ENCODE results near the gene NR1I3. TPM values are rescaled to one million over a fixed set of nuclear protein-coding genes. Genes with fewer than 3 reads are reported as not detected.

NR1I3 gene
- total RNA-seq, 2 donors from 2014 or later: not detected

- ATAC-seq: no peak
- peaks cover 28% of the 10 kb centered on the region for H3K4me1 Mint-ChIP-seq
- peaks cover 2% of the 10 kb centered on the region for H3K36me3 Mint-ChIP-seq (ENCODE audit: low read depth)
- H3K27me3 Mint-ChIP-seq: no peaks in the 10 kb centered on the region
- no peaks in the 10 kb centered on the region for H3K9me3 ChIP-seq (ENCODE audit: control insufficient read depth, low read length, poor library complexity, severe bottlenecking)
- no peak overlapping the region for H3K27ac Mint-ChIP-seq
- no peak overlapping the region for H3K4me3 Mint-ChIP-seq
- DNase-seq: no peak
Observed at GRCh38 chr1:161222175-161223019, 15.6 kb downstream of the NR1I3 start.

GRCh38 chr1:161220002-161220401 lies 18.0 kb downstream of the NR1I3 start:
- no peak overlapping the region for H3K27ac Mint-ChIP-seq

DNA sequence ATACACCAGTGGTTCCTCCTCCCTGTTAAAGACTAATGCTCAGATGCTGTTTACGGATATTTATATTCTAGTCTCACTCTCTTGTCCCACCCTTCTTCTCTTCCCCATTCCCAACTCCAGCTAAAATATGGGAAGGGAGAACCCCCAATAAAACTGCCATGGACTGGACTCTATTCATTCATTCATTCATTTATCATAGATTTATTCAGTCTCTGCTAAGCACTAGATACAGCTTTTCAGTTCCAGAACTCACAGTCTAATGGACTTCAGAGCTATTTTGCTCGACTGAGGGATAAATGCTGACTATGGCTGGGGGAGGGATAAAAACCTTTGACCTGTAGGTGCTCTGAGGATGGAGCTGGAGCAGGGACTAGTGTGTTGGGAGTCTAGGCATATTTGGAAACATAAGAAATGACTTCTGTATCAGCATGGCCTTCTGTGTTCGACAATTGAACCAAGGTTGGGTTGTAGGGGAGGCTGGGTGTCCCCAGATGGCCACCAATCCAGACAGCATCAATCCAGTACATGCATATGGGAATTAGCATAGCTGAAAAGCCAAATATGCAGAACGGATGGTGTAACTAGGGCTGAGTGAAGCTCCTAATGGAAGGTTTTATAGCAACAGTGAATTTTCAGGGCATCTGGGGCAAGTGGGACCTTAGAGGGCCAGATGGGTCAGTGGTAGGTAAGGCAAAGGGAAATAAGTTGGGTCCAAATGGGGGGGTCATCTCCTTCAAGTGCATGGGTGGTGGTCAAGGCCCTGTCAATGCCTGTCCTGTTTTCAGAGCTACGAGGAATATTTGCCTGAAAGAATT lies 18.7 kb downstream of the NR1I3 start:
- Mint-ChIP-seq H3K4me3 (no peak overlapping the region), H3K36me3 (ENCODE audit: low read depth) (peaks cover 2% of the 10 kb centered on the region), H3K27me3 (no peaks in the 10 kb centered on the region), H3K27ac (no peak overlapping the region), H3K4me1 (peaks cover 19% of the 10 kb centered on the region)
- no peaks in the 10 kb centered on the region for H3K9me3 ChIP-seq (ENCODE audit: control insufficient read depth, low read length, poor library complexity, severe bottlenecking)
- DNase-seq (no peak), ATAC-seq (no peak)

More at GRCh38 chr1:161220002-161220401, 18.0 kb downstream of the NR1I3 start:
- Mint-ChIP-seq H3K36me3 (ENCODE audit: low read depth) (no peaks in the 10 kb centered on the region), H3K4me1 (peaks cover 16% of the 10 kb centered on the region), H3K4me3 (no peak overlapping the region), H3K27me3 (no peaks in the 10 kb centered on the region)
- no peaks in the 10 kb centered on the region for H3K9me3 ChIP-seq (ENCODE audit: control insufficient read depth, low read length, poor library complexity, severe bottlenecking)
- ATAC-seq (no peak), DNase-seq (no peak)

DNA sequence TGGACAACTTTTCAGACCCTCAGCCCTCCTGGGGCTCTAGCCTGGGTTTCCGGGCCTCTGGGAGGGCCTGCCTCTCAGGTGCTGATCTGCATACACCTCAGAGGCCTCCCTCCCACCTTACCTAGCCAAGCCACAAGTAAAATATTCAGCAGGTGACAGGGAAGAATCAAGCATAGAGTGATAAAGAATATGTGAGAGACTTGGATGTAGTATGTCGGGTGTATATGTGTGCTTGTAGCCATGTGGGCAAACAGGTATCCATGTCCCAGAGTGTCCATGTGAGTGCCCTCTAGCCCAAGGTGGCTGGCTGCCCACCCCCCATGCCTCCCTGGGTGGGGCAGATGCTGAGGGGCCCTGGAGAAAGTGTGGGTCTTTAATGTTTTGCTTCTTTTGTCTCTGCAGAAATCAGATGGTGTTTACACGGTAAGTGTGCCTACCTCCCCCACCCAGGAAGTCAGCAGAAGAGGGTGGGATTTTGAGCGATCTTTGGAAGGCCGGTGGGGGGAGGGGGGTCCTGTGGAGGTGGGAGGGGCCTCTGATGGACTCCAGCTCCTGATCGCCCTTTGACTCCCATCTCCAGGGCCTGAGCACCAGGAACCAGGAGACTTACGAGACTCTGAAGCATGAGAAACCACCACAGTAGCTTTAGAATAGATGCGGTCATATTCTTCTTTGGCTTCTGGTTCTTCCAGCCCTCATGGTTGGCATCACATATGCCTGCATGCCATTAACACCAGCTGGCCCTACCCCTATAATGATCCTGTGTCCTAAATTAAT lies 19.5 kb downstream of the NR1I3 start:
- H3K9me3 ChIP-seq (ENCODE audit: control insufficient read depth, low read length, poor library complexity, severe bottlenecking): no peaks in the 10 kb centered on the region
- peaks cover 19% of the 10 kb centered on the region for H3K4me1 Mint-ChIP-seq
- ATAC-seq: no peak
- H3K36me3 Mint-ChIP-seq (ENCODE audit: low read depth): peaks cover 3% of the 10 kb centered on the region
- H3K4me3 Mint-ChIP-seq: no peak overlapping the region
- H3K27ac Mint-ChIP-seq: peak overlapping the region; percentile 37
- no peaks in the 10 kb centered on the region for H3K27me3 Mint-ChIP-seq
- no peak for DNase-seq

DNA sequence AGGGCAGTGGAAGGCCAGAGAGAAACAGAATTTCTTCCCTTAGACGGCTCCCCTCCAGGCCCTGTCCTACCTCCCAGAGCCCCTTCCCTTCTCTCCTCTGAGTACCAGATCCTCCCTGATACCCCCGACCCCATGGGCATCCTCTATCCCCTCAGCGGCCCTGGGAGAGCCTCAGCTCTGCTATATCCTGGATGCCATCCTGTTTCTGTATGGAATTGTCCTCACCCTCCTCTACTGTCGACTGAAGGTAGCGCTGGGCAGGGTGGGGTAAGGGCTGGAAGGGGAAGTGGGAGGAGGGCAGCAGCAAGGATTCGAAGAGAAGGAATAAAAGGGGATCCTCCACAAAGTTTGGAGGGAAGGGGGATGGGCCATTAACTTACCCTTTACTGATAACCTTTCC lies 20.2 kb downstream of the NR1I3 start:
- H3K27me3 Mint-ChIP-seq: no peaks in the 10 kb centered on the region
- no peak for DNase-seq
- H3K4me3 Mint-ChIP-seq: no peak overlapping the region
- no peaks in the 10 kb centered on the region for H3K9me3 ChIP-seq (ENCODE audit: control insufficient read depth, low read length, poor library complexity, severe bottlenecking)
- H3K36me3 Mint-ChIP-seq (ENCODE audit: low read depth): peaks cover 6% of the 10 kb centered on the region
- peaks cover 19% of the 10 kb centered on the region for H3K4me1 Mint-ChIP-seq
- H3K27ac Mint-ChIP-seq: no peak overlapping the region
- ATAC-seq: peak; percentile 6

DNA sequence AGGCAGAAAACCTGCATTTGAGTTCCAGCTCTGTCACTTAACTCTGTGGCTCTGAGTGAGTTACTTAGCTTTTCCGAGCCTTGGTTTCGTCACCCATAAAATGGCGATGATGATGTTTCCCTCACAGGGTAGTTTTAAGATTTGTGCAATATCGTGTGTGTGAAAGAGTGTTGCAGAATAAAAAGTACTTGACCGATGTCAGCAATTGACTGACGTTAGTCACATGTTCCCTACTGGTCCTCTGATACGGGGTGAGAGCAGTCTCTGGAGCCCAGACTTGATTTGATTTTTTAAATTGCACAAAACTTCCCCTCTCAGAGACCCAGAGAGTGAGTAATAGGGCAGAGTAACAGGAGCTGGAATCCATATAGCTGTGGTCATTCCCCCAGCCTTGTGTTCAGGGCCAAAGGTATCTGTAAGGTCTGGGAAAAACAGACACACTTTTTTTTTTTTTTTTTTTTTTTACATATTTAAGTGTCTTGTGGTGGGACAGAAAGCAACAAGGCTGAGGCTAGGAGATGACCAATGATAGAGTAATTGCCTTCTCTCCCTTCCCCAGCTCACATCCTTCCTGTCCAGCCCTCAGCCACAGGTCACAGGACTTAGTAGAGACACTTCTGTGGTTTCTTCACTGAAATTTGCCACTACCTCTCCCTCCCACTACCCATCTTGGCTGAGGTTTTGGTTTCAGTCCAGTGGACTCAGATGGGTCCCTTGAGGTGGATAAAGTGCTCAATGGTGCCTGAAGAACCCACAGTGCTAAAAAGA lies 20.9 kb downstream of the NR1I3 start:
- peaks cover 19% of the 10 kb centered on the region for H3K4me1 Mint-ChIP-seq
- H3K4me3 Mint-ChIP-seq: no peak overlapping the region
- no peaks in the 10 kb centered on the region for H3K27me3 Mint-ChIP-seq
- H3K9me3 ChIP-seq (ENCODE audit: control insufficient read depth, low read length, poor library complexity, severe bottlenecking): no peaks in the 10 kb centered on the region
- peaks cover 6% of the 10 kb centered on the region for H3K36me3 Mint-ChIP-seq (ENCODE audit: low read depth)
- DNase-seq: no peak
- peak; percentile 54 for ATAC-seq
- H3K27ac Mint-ChIP-seq: no peak overlapping the region

- peaks cover 20% of the 10 kb centered on the region for H3K4me1 Mint-ChIP-seq
- H3K4me3 Mint-ChIP-seq: peak within 1 kb of the TSS; percentile 28
- no peaks in the 10 kb centered on the region for H3K27me3 Mint-ChIP-seq
- peak within 1 kb of the TSS; percentile 29 for H3K27ac Mint-ChIP-seq
- no peaks in the 10 kb centered on the region for H3K9me3 ChIP-seq (ENCODE audit: control insufficient read depth, low read length, poor library complexity, severe bottlenecking)
- DNase-seq: no peak
- H3K36me3 Mint-ChIP-seq (ENCODE audit: low read depth): peaks cover 6% of the 10 kb centered on the region
- ATAC-seq: no peak
Observed at GRCh38 chr1:161215076-161215475, 22.9 kb downstream of the NR1I3 start, which contains the start of gene FCER1G. Gene FCER1G, plus strand, starts transcription at chr1:161215295. Its CDS starts 27 bp downstream, at chr1:161215322.

- H3K27ac Mint-ChIP-seq: peak overlapping the region; percentile 29
- no peak overlapping the region for H3K4me3 Mint-ChIP-seq
- DNase-seq: no peak
Observed at GRCh38 chr1:161214369-161214768, 23.6 kb downstream of the NR1I3 start.

DNA sequence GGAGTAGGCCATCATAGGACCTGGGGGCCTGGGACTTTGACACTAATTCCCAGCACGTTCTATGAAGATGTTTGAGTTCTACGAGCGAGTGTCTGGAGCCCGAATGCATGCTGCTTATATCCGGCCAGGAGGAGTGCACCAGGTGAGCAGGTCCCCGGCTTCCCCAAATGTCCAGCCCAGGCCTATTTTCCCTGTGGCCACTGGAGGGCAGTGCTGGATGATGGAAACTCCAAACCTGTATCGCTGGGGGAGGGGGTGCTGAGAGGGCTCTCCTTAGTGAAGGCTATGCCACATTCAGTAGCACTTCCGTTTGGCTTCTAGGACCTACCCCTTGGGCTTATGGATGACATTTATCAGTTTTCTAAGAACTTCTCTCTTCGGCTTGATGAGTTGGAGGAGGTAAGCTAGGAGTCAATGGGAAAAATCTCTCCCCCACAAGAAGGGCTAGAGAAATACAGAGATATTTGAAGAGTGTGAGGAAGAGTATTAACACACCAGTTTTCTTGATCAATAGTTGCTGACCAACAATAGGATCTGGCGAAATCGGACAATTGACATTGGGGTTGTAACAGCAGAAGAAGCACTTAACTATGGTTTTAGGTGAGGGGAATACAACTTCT lies 28.1 kb downstream of the NR1I3 start:
- ATAC-seq: peak; percentile 95

More at GRCh38 chr1:161214369-161214768, 23.6 kb downstream of the NR1I3 start:
- H3K27me3 Mint-ChIP-seq: no peaks in the 10 kb centered on the region
- peaks cover 27% of the 10 kb centered on the region for H3K4me1 Mint-ChIP-seq
- H3K9me3 ChIP-seq (ENCODE audit: control insufficient read depth, low read length, poor library complexity, severe bottlenecking): no peaks in the 10 kb centered on the region
- H3K36me3 Mint-ChIP-seq (ENCODE audit: low read depth): peaks cover 13% of the 10 kb centered on the region
- ATAC-seq: no peak

DNA sequence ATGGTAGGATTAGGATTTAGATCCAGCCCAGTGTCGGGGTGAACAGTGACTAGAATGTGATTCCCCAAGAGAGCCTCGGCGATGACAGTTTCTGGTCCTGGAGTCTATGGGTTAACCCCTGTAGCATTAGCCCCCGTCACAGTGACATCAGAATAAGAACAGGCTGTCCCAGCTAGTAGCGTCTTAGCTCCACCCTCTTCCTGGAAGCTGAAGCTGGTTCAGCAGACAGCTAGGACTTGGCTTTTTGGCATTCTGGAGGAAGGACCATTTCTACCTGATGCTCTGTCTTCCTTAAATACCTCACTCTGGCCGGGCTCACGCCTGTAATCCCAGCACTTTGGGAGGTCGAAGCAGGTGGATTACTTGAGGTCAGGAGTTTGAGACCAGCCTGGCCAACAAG lies 30.8 kb downstream of the NR1I3 start:
- Mint-ChIP-seq H3K36me3 (ENCODE audit: low read depth) (peaks cover 14% of the 10 kb centered on the region), H3K4me1 (peaks cover 29% of the 10 kb centered on the region), H3K27me3 (no peaks in the 10 kb centered on the region), H3K4me3 (no peak overlapping the region), H3K27ac (no peak overlapping the region)
- DNase-seq (no peak), ATAC-seq (no peak)
- H3K9me3 ChIP-seq (ENCODE audit: control insufficient read depth, low read length, poor library complexity, severe bottlenecking): no peaks in the 10 kb centered on the region

More for the DNA sequence above, 28.1 kb downstream of the NR1I3 start:
- peaks cover 15% of the 10 kb centered on the region for H3K36me3 Mint-ChIP-seq (ENCODE audit: low read depth)
- no peaks in the 10 kb centered on the region for H3K27me3 Mint-ChIP-seq
- peaks cover 24% of the 10 kb centered on the region for H3K4me1 Mint-ChIP-seq
- H3K9me3 ChIP-seq (ENCODE audit: control insufficient read depth, low read length, poor library complexity, severe bottlenecking): no peaks in the 10 kb centered on the region
- peak; percentile 37 to 51 (median 45) for DNase-seq
- peak overlapping the region; percentile 85 for H3K27ac Mint-ChIP-seq
- no peak overlapping the region for H3K4me3 Mint-ChIP-seq

GRCh38 chr1:161206411-161207140 lies 31.4 kb downstream of the NR1I3 start:
- no peaks in the 10 kb centered on the region for H3K9me3 ChIP-seq (ENCODE audit: control insufficient read depth, low read length, poor library complexity, severe bottlenecking)
- Mint-ChIP-seq H3K27ac (peak overlapping the region; percentile 8), H3K36me3 (ENCODE audit: low read depth) (peaks cover 14% of the 10 kb centered on the region), H3K4me1 (peaks cover 30% of the 10 kb centered on the region), H3K27me3 (no peaks in the 10 kb centered on the region), H3K4me3 (no peak overlapping the region)
- DNase-seq (no peak), ATAC-seq (no peak)

Measured in T-helper 17 cell (primary cell).